K562 (cell line): Measurements from ENCODE around the gene NDUFB10.

Experiments
- ARNT ChIP-seq, 2 experiments: fragments of 450-650 bp; IDR thresholded peaks; 2 replicates each; pipeline ENCODE4 v1.6.1; 2016; ENCODE audit warnings: mild to moderate bottlenecking in 1 of 2
- E2F4 ChIP-seq: sonication (generic); formaldehyde crosslinking; IDR thresholded peaks from 2 replicates; pipeline ENCODE4 v1.8.0; 2022; ENCODE audit warnings: mild to moderate bottlenecking, low read depth, missing genetic modification reagents
- GTF2E2 ChIP-seq: fragments of 200-800 bp; sonication (Bioruptor generic); IDR thresholded peaks from 2 replicates; pipeline ENCODE4 v1.6.1; 2016; ENCODE audit warnings: missing genetic modification characterization, missing compliant biosample characterization
- HCFC1 ChIP-seq: IDR thresholded peaks from 2 replicates; pipeline ENCODE4 v1.6.1; 2012; ENCODE audit warnings: low read depth, low read length, improper control_type of control experiment
- HDGF ChIP-seq: fragments of 450-650 bp; IDR thresholded peaks from 2 replicates; pipeline ENCODE4 v1.6.1; 2016
- HNRNPL ChIP-seq: fragments of 200-400 bp; formaldehyde crosslinking; IDR thresholded peaks from 2 replicates; pipeline ENCODE4 v1.6.1; 2017; ENCODE audit warnings: low read depth, mild to moderate bottlenecking, low read length
- MEF2D ChIP-seq: conservative IDR thresholded peaks from 2 replicates; pipeline ENCODE4 v1.6.1; 2016; ENCODE audit warnings: low read depth, missing genetic modification characterization, missing compliant biosample characterization
- ZKSCAN1 ChIP-seq: fragments of 150-350 bp; IDR thresholded peaks from 2 replicates; pipeline ENCODE4 v1.6.1; 2016; ENCODE audit warnings: low read depth, low read length
- ZNF184 ChIP-seq: sonication (generic); formaldehyde crosslinking; IDR thresholded peaks from 2 replicates; pipeline ENCODE4 v1.5.0; 2020; ENCODE audit warnings: missing genetic modification reagents

- TF ChIP-seq ZNF184 (CRISPR knock-in tag) (no peak), HNRNPL (no peak), HDGF (no peak), MEF2D (tag) (no peak), HCFC1 (no peak), GTF2E2 (tag) (no peak), ZKSCAN1 (no peak), E2F4 (CRISPR knock-in tag) (no peak), ARNT (IDR thresholded peaks at IDR 0.05) (no peak)
Measured at GRCh38 chr16:1987198-1987597, 27.9 kb downstream of the NDUFB10 start.
